ENCODE measurements around the gene KRT6A. TPM values are rescaled to one million over a fixed set of nuclear protein-coding genes. Genes with fewer than 3 reads are reported as not detected.

Gene KRT6A
- total and polyA plus RNA-seq, 2 of the 13 experiments (the other 11 are each of a cell fraction or from before 2014, with no cell fraction given): 0.13 TPM; not detected in 1

DNA sequence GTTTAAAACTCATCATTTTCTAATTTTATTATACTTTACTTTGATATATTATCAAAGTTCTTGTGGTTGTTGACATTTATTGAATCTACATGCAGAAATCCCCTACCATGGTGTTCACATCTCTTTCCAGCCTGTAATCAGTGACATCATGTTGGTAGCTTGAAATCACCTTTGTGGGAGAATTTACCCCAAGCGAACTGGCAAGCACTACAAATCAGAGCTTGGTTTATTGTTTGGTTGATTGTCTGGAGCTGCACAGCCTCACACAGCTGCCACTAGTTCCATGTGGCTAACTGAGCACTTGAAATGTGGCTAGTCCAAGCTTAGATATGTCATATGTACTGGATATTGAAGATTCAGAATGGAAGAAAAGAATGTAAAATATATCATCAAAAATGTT lies 42.5 kb upstream of the KRT6A start:
- Histone ChIP-seq H3K27me3 (ENCODE audit: control insufficient read depth in 1 of 2, insufficient read depth in 2 of 2, low read length in 2 of 2) (peaks cover 2 to 14% of the 10 kb centered on the region in 2 experiments; a peak in 2 of 5 replicates), H3K9me3 (ENCODE audit: low read length) (no peaks in the 10 kb centered on the region), H3K4me2 (ENCODE audit: low read depth, low read length) (no peak overlapping the region), H3K9ac (ENCODE audit: insufficient read depth, low read depth, low read length) (no peak overlapping the region), H2AFZ (ENCODE audit: low read length) (no peak overlapping the region), H3K4me1 (ENCODE audit: insufficient read depth, low read length) (no peaks in the 10 kb centered on the region), H4K20me1 (ENCODE audit: insufficient read depth, low read length) (no peaks in the 10 kb centered on the region), H3K4me3 (replicated peaks in 1 of 3; ENCODE audit: insufficient read depth in 1 of 3, low read depth in 2 of 3, low read length in 3 of 3) (no peak overlapping the region), H3K79me2 (ENCODE audit: insufficient read depth, low read length) (no peaks in the 10 kb centered on the region), H3K36me3 (replicated peaks in 1 of 2; ENCODE audit: control insufficient read depth in 1 of 2, insufficient read depth in 2 of 2, low read length in 2 of 2) (no peaks in the 10 kb centered on the region), H3K27ac (ENCODE audit: extremely low read length, insufficient read depth, low read length) (no peak overlapping the region)
- in situ Hi-C loops (cut with HindIII; ENCODE audit: extremely low pct_ligation_motif_present, low pct_unique_long_range_greater_than_20kb): loop anchor here (25.0 kb wide), 1 partner anchor 398 kb away; no protein-coding TSS in a partner anchor
- ChIA-PET CTCF (ENCODE audit: low intra/inter-chr PET ratio, low total read pairs) (no interaction called here), POLR2A (no interaction called here)
- BruUV-seq (replicated peaks): no TSS peak
- TF ChIP-seq RAD21 (CRISPR knock-in tag; IDR thresholded peaks at IDR 0.05): no peak
- no peak for TF ChIP-seq MTF2 (CRISPR knock-in tag; IDR thresholded peaks at IDR 0.05; ENCODE audit: borderline replicate concordance)
- TF ChIP-seq, protein P1, sequence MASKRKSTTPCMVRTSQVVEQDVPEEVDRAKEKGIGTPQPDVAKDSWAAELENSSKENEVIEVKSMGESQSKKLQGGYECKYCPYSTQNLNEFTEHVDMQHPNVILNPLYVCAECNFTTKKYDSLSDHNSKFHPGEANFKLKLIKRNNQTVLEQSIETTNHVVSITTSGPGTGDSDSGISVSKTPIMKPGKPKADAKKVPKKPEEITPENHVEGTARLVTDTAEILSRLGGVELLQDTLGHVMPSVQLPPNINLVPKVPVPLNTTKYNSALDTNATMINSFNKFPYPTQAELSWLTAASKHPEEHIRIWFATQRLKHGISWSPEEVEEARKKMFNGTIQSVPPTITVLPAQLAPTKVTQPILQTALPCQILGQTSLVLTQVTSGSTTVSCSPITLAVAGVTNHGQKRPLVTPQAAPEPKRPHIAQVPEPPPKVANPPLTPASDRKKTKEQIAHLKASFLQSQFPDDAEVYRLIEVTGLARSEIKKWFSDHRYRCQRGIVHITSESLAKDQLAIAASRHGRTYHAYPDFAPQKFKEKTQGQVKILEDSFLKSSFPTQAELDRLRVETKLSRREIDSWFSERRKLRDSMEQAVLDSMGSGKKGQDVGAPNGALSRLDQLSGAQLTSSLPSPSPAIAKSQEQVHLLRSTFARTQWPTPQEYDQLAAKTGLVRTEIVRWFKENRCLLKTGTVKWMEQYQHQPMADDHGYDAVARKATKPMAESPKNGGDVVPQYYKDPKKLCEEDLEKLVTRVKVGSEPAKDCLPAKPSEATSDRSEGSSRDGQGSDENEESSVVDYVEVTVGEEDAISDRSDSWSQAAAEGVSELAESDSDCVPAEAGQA (IDR thresholded peaks at IDR 0.05; ENCODE audit: low read depth): no peak
- TF ChIP-seq, protein P1 (CRISPR knock-in tag; IDR thresholded peaks at IDR 0.05; ENCODE audit: borderline replicate concordance): no peak
- TF ChIP-seq IRF2 (CRISPR knock-in tag; IDR thresholded peaks at IDR 0.05): no peak
- TF ChIP-seq ZNF501 (CRISPR knock-in tag; IDR thresholded peaks at IDR 0.05): no peak
- TF ChIP-seq CEBPB (IDR thresholded peaks at IDR 0.05; ENCODE audit: borderline replicate concordance, low read depth, low read length): no peak
- 0% methylated on average over 1 of the region's 1 CpG for WGBS (ENCODE audit: low lambda C conversion rate)
- DNase-seq (ENCODE audit: low spot score) (no peak), FAIRE-seq (no peak), ATAC-seq (no peak)
- intact Hi-C loops (cut with micrococcal nuclease; ENCODE audit: unreplicated experiment): no loop called here
